ENCODE results near the gene PHLDB2.

The PHLDB2 gene

GRCh38 chr3:111851511-111851954 is 7.5 kb upstream of the PHLDB2 start:
- DNase-seq (ENCODE audit: low spot score), result peak; percentile 75

- no peak for DNase-seq (ENCODE audit: low spot score)
Measured at GRCh38 chr3:111852540-111852939, 6.5 kb upstream of the PHLDB2 start.

- no peak for DNase-seq (ENCODE audit: low spot score)
Measured at GRCh38 chr3:111853068-111853467, 6.0 kb upstream of the PHLDB2 start.

GRCh38 chr3:111854990-111855389 is 4.1 kb upstream of the PHLDB2 start:
- no peak for DNase-seq (ENCODE audit: low spot score)

- DNase-seq (ENCODE audit: low spot score), result no peak
Measured at GRCh38 chr3:111856501-111856900, 2.6 kb upstream of the PHLDB2 start.

GRCh38 chr3:111857474-111857873 is 1.6 kb upstream of the PHLDB2 start:
- DNase-seq (ENCODE audit: low spot score), result no peak

GRCh38 chr3:111858642-111859041 is 423 bp upstream of the PHLDB2 start:
- DNase-seq (ENCODE audit: low spot score), result no peak

- DNase-seq (ENCODE audit: low spot score), result peak; percentile 90
Measured at GRCh38 chr3:111859974-111860859, 1.2 kb downstream of the PHLDB2 start.

- DNase-seq (ENCODE audit: low spot score), result no peak
Measured at GRCh38 chr3:111861391-111861790, 2.3 kb downstream of the PHLDB2 start.

GRCh38 chr3:111862415-111862814 is 3.4 kb downstream of the PHLDB2 start:
- DNase-seq (ENCODE audit: low spot score), result no peak

GRCh38 chr3:111862974-111863373 is 3.9 kb downstream of the PHLDB2 start:
- no peak for DNase-seq (ENCODE audit: low spot score)

- DNase-seq (ENCODE audit: low spot score), result no peak
Measured at GRCh38 chr3:111863942-111864694, 5.1 kb downstream of the PHLDB2 start.

GRCh38 chr3:111864821-111865656 is 6.0 kb downstream of the PHLDB2 start:
- no peak for DNase-seq (ENCODE audit: low spot score)

- DNase-seq (ENCODE audit: low spot score), result no peak
Measured at GRCh38 chr3:111867889-111868426, 8.9 kb downstream of the PHLDB2 start.

- DNase-seq (ENCODE audit: low spot score), result no peak
Measured at GRCh38 chr3:111870620-111871019, 11.6 kb downstream of the PHLDB2 start.

- no peak for DNase-seq (ENCODE audit: low spot score)
Measured at GRCh38 chr3:111871809-111872623, 13.0 kb downstream of the PHLDB2 start.

GRCh38 chr3:111872979-111873378 is 13.9 kb downstream of the PHLDB2 start:
- DNase-seq (ENCODE audit: low spot score), result no peak

GRCh38 chr3:111874177-111874820 is 15.2 kb downstream of the PHLDB2 start:
- DNase-seq (ENCODE audit: low spot score), result peak; percentile 58

- DNase-seq (ENCODE audit: low spot score), result no peak
Measured at GRCh38 chr3:111881480-111881879, 22.4 kb downstream of the PHLDB2 start.

GRCh38 chr3:111882194-111882593 is 23.1 kb downstream of the PHLDB2 start:
- no peak for DNase-seq (ENCODE audit: low spot score)

- no peak for DNase-seq (ENCODE audit: low spot score)
Measured at GRCh38 chr3:111882799-111883198, 23.7 kb downstream of the PHLDB2 start.
